Peyer's patch (tissue), 4 donors: Measurements from ENCODE around the gene TMEM190. TPM values are rescaled to one million over a fixed set of nuclear protein-coding genes. Genes with fewer than 3 reads are reported as not detected.
"Not testable (repeated sequence)": the region's sequence is repeated elsewhere in the genome, so short reads cannot be mapped to it uniquely, and the experiment has no call there.

Experiments used
- DNase-seq, 3 donors: peaks; one replicate each; pipeline ENCODE4 v3.0.0-alpha.2; 2017 to 2019
- H3K27ac ChIP-seq, 4 donors: fragments of 200-600 bp; sonication (generic); one replicate each; pipeline ENCODE4 v1.5.1; 2016 to 2019
- H3K27me3 ChIP-seq, 2 donors: fragments of 200-600 bp; sonication (generic); one replicate each; pipeline ENCODE4 v1.5.1; 2019
- H3K36me3 ChIP-seq, 3 donors: fragments of 200-600 bp; sonication (generic); one replicate each; pipeline ENCODE4 v1.5.1; 2016 to 2019
- H3K4me1 ChIP-seq, 4 donors: fragments of 200-600 bp; sonication (generic); one replicate each; pipeline ENCODE4 v1.5.1; 2016 to 2019
- H3K4me3 ChIP-seq, 4 donors: fragments of 200-600 bp; sonication (generic); 1 replicate in 3 of 4; 2 replicates in 1 of 4; pipeline ENCODE4 v1.5.1; 2016 to 2019; ENCODE audit warnings: mild to moderate bottlenecking in 1 of 4
- H3K9me3 ChIP-seq, 4 donors: fragments of 200-600 bp; sonication (generic); one replicate each; pipeline ENCODE4 v1.5.1; 2016 to 2019; ENCODE audit warnings: mild to moderate bottlenecking in 1 of 4
- CTCF ChIP-seq, 6 experiments: fragments of 450-650 bp in 4 of 6; fragments of 200-600 bp in 2 of 6; sonication (generic) in 1 of 6; IDR thresholded peaks; one replicate each; pipeline ENCODE4 v1.5.1; 2017 to 2019; ENCODE audit warnings: antibody characterized with exemption in 6 of 6, mild to moderate bottlenecking in 3 of 6, moderate library complexity in 1 of 6
- POLR2A ChIP-seq, 2 donors: fragments of 450-650 bp; IDR thresholded peaks; one replicate each; pipeline ENCODE4 v1.5.1; 2017; ENCODE audit warnings: antibody characterized with exemption in 2 of 2, mild to moderate bottlenecking in 2 of 2, moderate library complexity in 2 of 2
- total RNA-seq, 4 donors: library from RNA; depleted of rRNA; stranded (reverse); fragments of >200 nt; gene quantifications; one replicate each; pipeline ENCODE4 v1.1.0, GENCODE V29; 2016

Gene TMEM190
- total RNA-seq, 4 donors from 2014 or later: not detected

GRCh38 chr19:55408533-55408872, 31.9 kb downstream of the TMEM190 start:
- peaks cover 0 to 21% (median 0%) of the 10 kb centered on the region in 3 donors for H3K36me3 ChIP-seq
- H3K27ac ChIP-seq: peak overlapping the region; percentile 90 to 96 (median 95)
- peaks cover 6 to 18% (median 9%) of the 10 kb centered on the region in 4 donors for H3K4me1 ChIP-seq
- H3K9me3 ChIP-seq: no peaks in the 10 kb centered on the region
- peak overlapping the region; percentile 81 to 93 (median 90) for H3K4me3 ChIP-seq
- no peaks in the 10 kb centered on the region for H3K27me3 ChIP-seq
- TF ChIP-seq CTCF (IDR thresholded peaks at IDR 0.05): no peak
- TF ChIP-seq POLR2A (IDR thresholded peaks at IDR 0.05): no peak
- no peak for DNase-seq

GRCh38 chr19:55409179-55409578, 32.6 kb downstream of the TMEM190 start:
- H3K27ac ChIP-seq, H3K4me3 ChIP-seq, H3K27me3 ChIP-seq, DNase-seq, H3K9me3 ChIP-seq: not testable (repeated sequence)
- H3K36me3 ChIP-seq: peaks cover 0 to 15% (median 0%) of the 10 kb centered on the region in 3 donors
- peaks cover 6 to 18% (median 9%) of the 10 kb centered on the region in 4 donors for H3K4me1 ChIP-seq

GRCh38 chr19:55410168-55410567, 33.5 kb downstream of the TMEM190 start:
- H3K9me3 ChIP-seq: no peaks in the 10 kb centered on the region
- TF ChIP-seq POLR2A (IDR thresholded peaks at IDR 0.05): no peak
- no peak for TF ChIP-seq CTCF (IDR thresholded peaks at IDR 0.05)
- no peak overlapping the region for H3K27ac ChIP-seq
- H3K4me1 ChIP-seq: peaks cover 6 to 18% (median 9%) of the 10 kb centered on the region in 4 donors
- DNase-seq: no peak
- H3K4me3 ChIP-seq: no peak overlapping the region
- H3K36me3 ChIP-seq: peaks cover 0 to 9% (median 0%) of the 10 kb centered on the region in 3 donors
- no peaks in the 10 kb centered on the region for H3K27me3 ChIP-seq

- Histone ChIP-seq H3K4me1 (no peaks in the 10 kb centered on the region), H3K27me3 (no peaks in the 10 kb centered on the region), H3K4me3 (no peak overlapping the region), H3K27ac (no peak overlapping the region), H3K36me3 (no peaks in the 10 kb centered on the region), H3K9me3 (no peaks in the 10 kb centered on the region)
- TF ChIP-seq POLR2A (IDR thresholded peaks at IDR 0.05) (no peak), CTCF (IDR thresholded peaks at IDR 0.05) (peak in 5 of 6 experiments; percentile 18 to 86 (median 81))
- DNase-seq: peak in 2 of 3 donors; percentile 40 to 81
Measured at GRCh38 chr19:55418185-55418584, 41.6 kb downstream of the TMEM190 start.

- Histone ChIP-seq H3K9me3 (no peaks in the 10 kb centered on the region), H3K36me3 (no peaks in the 10 kb centered on the region), H3K4me3 (no peak overlapping the region), H3K27me3 (no peaks in the 10 kb centered on the region), H3K4me1 (no peaks in the 10 kb centered on the region), H3K27ac (no peak overlapping the region)
- no peak for DNase-seq
- no peak for TF ChIP-seq POLR2A (IDR thresholded peaks at IDR 0.05)
- TF ChIP-seq CTCF (IDR thresholded peaks at IDR 0.05): no peak
Measured at GRCh38 chr19:55419103-55419502, 42.5 kb downstream of the TMEM190 start.

- Histone ChIP-seq H3K4me3 (no peak overlapping the region), H3K27me3 (no peaks in the 10 kb centered on the region), H3K4me1 (no peaks in the 10 kb centered on the region), H3K36me3 (no peaks in the 10 kb centered on the region), H3K27ac (no peak overlapping the region), H3K9me3 (no peaks in the 10 kb centered on the region)
- DNase-seq: no peak
- TF ChIP-seq CTCF (IDR thresholded peaks at IDR 0.05): no peak
- no peak for TF ChIP-seq POLR2A (IDR thresholded peaks at IDR 0.05)
Measured at GRCh38 chr19:55419624-55420236, 43.1 kb downstream of the TMEM190 start.

- H3K36me3 ChIP-seq, H3K4me3 ChIP-seq, H3K4me1 ChIP-seq, H3K27ac ChIP-seq, H3K9me3 ChIP-seq, H3K27me3 ChIP-seq: not testable (repeated sequence)
- DNase-seq: peak in 1 of 3 donors; percentile 56
Measured at GRCh38 chr19:55421281-55421680, 44.7 kb downstream of the TMEM190 start.
